Neutrophil (primary cell): ENCODE results near the gene ARMC7.

ENCODE experiments used
- H3K27ac ChIP-seq: fragments of 200-600 bp; sonication (generic); 2 replicates; pipeline ENCODE4 v1.5.1; 2016; ENCODE audit warnings: mild to moderate bottlenecking, moderate library complexity
- H3K27me3 ChIP-seq: fragments of 200-600 bp; sonication (generic); 2 replicates; pipeline ENCODE4 v1.6.0; 2016; ENCODE audit warnings: mild to moderate bottlenecking
- H3K36me3 ChIP-seq: fragments of 200-600 bp; sonication (generic); 2 replicates; pipeline ENCODE4 v1.5.1; 2017
- H3K4me1 ChIP-seq, 2 experiments: fragments of 200-600 bp in 1 of 2; sonication (generic) in 1 of 2; 1 replicate in 1 of 2; 2 replicates in 1 of 2; pipeline versions ENCODE4 v1.5.1 to v1.6.1; 2013 to 2016; ENCODE audit warnings: low read depth in 1 of 2, low read length in 1 of 2, mild to moderate bottlenecking in 1 of 2, moderate library complexity in 1 of 2; ENCODE audit not compliant: control insufficient read depth in 1 of 2, insufficient read depth in 1 of 2
- H3K4me3 ChIP-seq, 2 experiments: fragments of 200-600 bp in 1 of 2; sonication (generic) in 1 of 2; 1 replicate in 1 of 2; 2 replicates in 1 of 2; pipeline ENCODE4 v1.5.1; 2013 to 2016; ENCODE audit warnings: low read depth in 1 of 2, low read length in 1 of 2, mild to moderate bottlenecking in 1 of 2, moderate library complexity in 1 of 2
- H3K9me3 ChIP-seq: fragments of 200-600 bp; sonication (generic); 2 replicates; pipeline ENCODE4 v1.5.1; 2016
- TF ChIP-seq, protein P1 (sequence below): fragments of 200-600 bp; sonication (generic); IDR thresholded peaks from 2 replicates; pipeline ENCODE4 v1.5.1; 2016; ENCODE audit warnings: antibody characterized with exemption

ARMC7 gene

DNA sequence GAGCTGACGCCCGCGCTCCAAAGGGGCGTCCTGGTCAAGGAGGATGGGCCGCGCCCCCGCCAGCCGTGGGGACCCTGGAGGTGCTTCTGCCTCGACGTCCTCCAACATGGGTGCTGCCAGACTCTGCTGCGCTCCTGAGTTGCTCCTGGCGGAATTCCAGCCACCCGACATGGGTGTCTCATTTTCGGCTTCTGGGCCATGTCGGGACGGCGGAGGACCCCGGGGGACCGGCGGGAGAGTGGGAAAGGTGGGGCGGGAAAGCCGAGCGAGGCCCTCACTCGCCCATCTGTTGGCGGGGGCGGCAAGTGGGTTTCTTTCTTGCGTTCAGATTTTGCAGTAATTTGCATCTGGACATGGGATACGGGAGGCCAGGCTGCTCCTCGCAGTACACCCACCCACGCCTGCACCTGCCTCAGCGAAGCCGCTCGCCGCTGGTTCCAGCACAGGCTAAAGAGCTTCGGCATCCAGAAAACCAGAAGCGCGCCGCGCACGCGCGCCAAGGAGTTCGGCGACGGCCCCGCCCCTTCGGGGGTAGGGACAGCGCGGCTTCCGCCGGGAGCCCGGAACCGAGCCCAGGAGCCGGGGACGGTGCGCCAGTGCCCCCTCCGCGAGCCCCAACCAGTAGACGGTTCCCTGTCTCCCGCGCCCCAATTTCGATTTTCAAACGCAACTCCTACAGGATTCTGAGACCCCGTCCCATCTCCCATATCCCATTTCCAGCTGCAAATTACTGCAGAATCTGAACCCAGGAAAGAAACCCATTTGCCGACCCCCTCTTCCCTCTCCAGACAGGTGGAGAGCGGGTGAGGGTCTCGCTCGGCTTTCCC, at the start of gene ARMC7:
Gene ARMC7 (plus strand): TSS at position 563 of the 827 bp plus-strand sequence. CDS start 320 bp downstream, outside the sequence.
- H3K27ac ChIP-seq, result peak within 1 kb of the TSS; percentile 86
- H3K9me3 ChIP-seq, result no peaks in the 10 kb centered on the region

DNA sequence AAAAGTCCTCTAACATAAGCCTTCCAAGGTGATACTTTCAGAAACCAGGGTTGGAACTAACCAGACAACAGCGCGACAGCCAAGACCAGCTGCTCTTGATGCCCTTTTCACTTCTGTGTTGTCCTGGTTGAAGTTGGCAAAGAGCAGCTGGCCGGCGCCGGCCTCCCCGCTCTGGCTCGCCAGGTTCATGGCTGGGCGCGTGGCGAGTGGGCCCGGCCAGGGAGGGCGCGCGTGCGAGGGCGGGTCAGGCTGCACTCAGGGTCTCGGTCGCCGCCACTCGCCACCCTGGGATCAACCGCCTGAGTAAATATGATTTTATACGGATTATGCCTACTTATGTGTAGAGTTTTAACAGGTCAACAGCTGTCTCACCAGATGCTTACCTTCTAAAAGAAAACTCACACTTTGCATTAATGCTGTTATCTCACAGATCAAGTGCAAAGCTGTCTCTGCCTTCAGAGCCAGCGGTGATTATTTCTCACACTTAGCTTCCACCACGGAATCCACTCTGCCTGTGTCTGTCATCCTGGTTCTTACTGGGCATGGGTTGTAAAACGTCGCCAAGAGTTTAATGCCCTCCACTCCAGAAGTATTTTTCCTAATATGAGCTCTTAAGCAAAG, 49.2 kb upstream of the ARMC7 start:
- Histone ChIP-seq H3K27me3 (no peaks in the 10 kb centered on the region), H3K27ac (no peak overlapping the region), H3K4me3 (no peak overlapping the region), H3K4me1 (peaks cover 0 to 4% of the 10 kb centered on the region in 2 experiments), H3K36me3 (peaks cover 79% of the 10 kb centered on the region), H3K9me3 (no peaks in the 10 kb centered on the region)
- TF ChIP-seq, protein P1, sequence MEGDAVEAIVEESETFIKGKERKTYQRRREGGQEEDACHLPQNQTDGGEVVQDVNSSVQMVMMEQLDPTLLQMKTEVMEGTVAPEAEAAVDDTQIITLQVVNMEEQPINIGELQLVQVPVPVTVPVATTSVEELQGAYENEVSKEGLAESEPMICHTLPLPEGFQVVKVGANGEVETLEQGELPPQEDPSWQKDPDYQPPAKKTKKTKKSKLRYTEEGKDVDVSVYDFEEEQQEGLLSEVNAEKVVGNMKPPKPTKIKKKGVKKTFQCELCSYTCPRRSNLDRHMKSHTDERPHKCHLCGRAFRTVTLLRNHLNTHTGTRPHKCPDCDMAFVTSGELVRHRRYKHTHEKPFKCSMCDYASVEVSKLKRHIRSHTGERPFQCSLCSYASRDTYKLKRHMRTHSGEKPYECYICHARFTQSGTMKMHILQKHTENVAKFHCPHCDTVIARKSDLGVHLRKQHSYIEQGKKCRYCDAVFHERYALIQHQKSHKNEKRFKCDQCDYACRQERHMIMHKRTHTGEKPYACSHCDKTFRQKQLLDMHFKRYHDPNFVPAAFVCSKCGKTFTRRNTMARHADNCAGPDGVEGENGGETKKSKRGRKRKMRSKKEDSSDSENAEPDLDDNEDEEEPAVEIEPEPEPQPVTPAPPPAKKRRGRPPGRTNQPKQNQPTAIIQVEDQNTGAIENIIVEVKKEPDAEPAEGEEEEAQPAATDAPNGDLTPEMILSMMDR, result no peak

More for the DNA sequence above, at the start of gene ARMC7:
- Histone ChIP-seq H3K4me3 (peak within 1 kb of the TSS; percentile 74 to 97), H3K36me3 (peaks cover 24% of the 10 kb centered on the region), H3K4me1 (peaks cover 46% of the 10 kb centered on the region in 2 experiments), H3K27me3 (no peaks in the 10 kb centered on the region)
- TF ChIP-seq, protein P1, result peak; percentile 28

- H3K4me1 ChIP-seq, result peaks cover 0 to 9% of the 10 kb centered on the region in 2 experiments
- peaks cover 80% of the 10 kb centered on the region for H3K36me3 ChIP-seq
- H3K27ac ChIP-seq, result no peak overlapping the region
- no peaks in the 10 kb centered on the region for H3K27me3 ChIP-seq
- TF ChIP-seq, protein P1, result no peak
- no peak overlapping the region for H3K4me3 ChIP-seq
- H3K9me3 ChIP-seq, result no peaks in the 10 kb centered on the region
Observed at GRCh38 chr17:75061055-75061438, 48.7 kb upstream of the ARMC7 start.

GRCh38 chr17:75061618-75062017, 48.2 kb upstream of the ARMC7 start:
- H3K27me3 ChIP-seq, result no peaks in the 10 kb centered on the region
- H3K9me3 ChIP-seq, result no peaks in the 10 kb centered on the region
- no peak overlapping the region for H3K4me3 ChIP-seq
- TF ChIP-seq, protein P1, result no peak
- no peak overlapping the region for H3K27ac ChIP-seq
- peaks cover 0 to 9% of the 10 kb centered on the region in 2 experiments for H3K4me1 ChIP-seq
- H3K36me3 ChIP-seq, result peaks cover 80% of the 10 kb centered on the region

- Histone ChIP-seq H3K27me3 (no peaks in the 10 kb centered on the region), H3K36me3 (peaks cover 68% of the 10 kb centered on the region), H3K4me3 (no peak overlapping the region), H3K27ac (no peak overlapping the region), H3K4me1 (peaks cover 0 to 9% of the 10 kb centered on the region in 2 experiments), H3K9me3 (no peaks in the 10 kb centered on the region)
- TF ChIP-seq, protein P1, result no peak
Observed at GRCh38 chr17:75063201-75063600, 46.6 kb upstream of the ARMC7 start.
